ENCODE data around the gene SCYGR8. TPM values are rescaled to one million over a fixed set of nuclear protein-coding genes. Genes with fewer than 3 reads are reported as not detected.
"Not testable (repeated sequence)": the region's sequence is repeated elsewhere in the genome, so short reads cannot be mapped to it uniquely, and the experiment has no call there.

The SCYGR8 gene
- total RNA-seq, 4 donors from 2014 or later, result not detected

- no peaks in the 10 kb centered on the region for H3K36me3 ChIP-seq
- peaks cover 0 to 3% of the 10 kb centered on the region in 2 donors for H3K27me3 ChIP-seq
- no peak within 1 kb of the TSS for H3K27ac ChIP-seq
- WGBS, 2 donors, result 85 to 93% methylated on average over 5 of the region's 5 CpGs
- no peak for DNase-seq (ENCODE audit: low spot score in 2 of 2)
- TF ChIP-seq CTCF (IDR thresholded peaks at IDR 0.05) (no peak), POLR2A (IDR thresholded peaks at IDR 0.05) (no peak), EP300 (IDR thresholded peaks at IDR 0.05) (no peak)
- H3K4me1 ChIP-seq, result no peaks in the 10 kb centered on the region
- H3K9me3 ChIP-seq, result no peaks in the 10 kb centered on the region
- H3K4me3 ChIP-seq, result no peak within 1 kb of the TSS
Measured at GRCh38 chr2:227728035-227728434, 17.7 kb upstream of the SCYGR8 start, which contains the start of gene SCYGR7. TSS of gene SCYGR7 (plus strand) at chr2:227728335. CDS start at chr2:227728335, 0 bp downstream.

- Histone ChIP-seq H3K4me3 (no peak overlapping the region), H3K36me3 (no peaks in the 10 kb centered on the region), H3K4me1 (no peaks in the 10 kb centered on the region), H3K27ac (no peak overlapping the region), H3K9me3 (no peaks in the 10 kb centered on the region), H3K27me3 (no peaks in the 10 kb centered on the region)
- TF ChIP-seq CTCF (IDR thresholded peaks at IDR 0.05) (no peak), EP300 (IDR thresholded peaks at IDR 0.05) (no peak), POLR2A (IDR thresholded peaks at IDR 0.05) (no peak)
- DNase-seq (ENCODE audit: low spot score in 2 of 2), result no peak
- 64 to 68% methylated on average over 14 of the region's 14 CpGs for WGBS, 2 donors
Measured at GRCh38 chr2:227739351-227739750, 6.3 kb upstream of the SCYGR8 start.

- DNase-seq (ENCODE audit: low spot score in 2 of 2); H3K36me3 ChIP-seq; H3K9me3 ChIP-seq; H3K27ac ChIP-seq; H3K4me3 ChIP-seq; H3K27me3 ChIP-seq; H3K4me1 ChIP-seq: not testable (repeated sequence)
- WGBS, 2 donors, result 62 to 69% methylated on average over 7 of the region's 7 CpGs
Measured at GRCh38 chr2:227740705-227741104, 5.0 kb upstream of the SCYGR8 start.

- Histone ChIP-seq H3K4me3 (no peak overlapping the region), H3K27ac (no peak overlapping the region), H3K36me3 (no peaks in the 10 kb centered on the region), H3K27me3 (no peaks in the 10 kb centered on the region), H3K9me3 (no peaks in the 10 kb centered on the region), H3K4me1 (no peaks in the 10 kb centered on the region)
- 60 to 67% methylated on average over 6 of the region's 6 CpGs for WGBS, 2 donors
- TF ChIP-seq POLR2A (IDR thresholded peaks at IDR 0.05), result no peak
- TF ChIP-seq EP300 (IDR thresholded peaks at IDR 0.05), result no peak
- TF ChIP-seq CTCF (IDR thresholded peaks at IDR 0.05), result no peak
- DNase-seq (ENCODE audit: low spot score in 2 of 2), result no peak
Measured at GRCh38 chr2:227748079-227748478, 2.4 kb downstream of the SCYGR8 start.

GRCh38 chr2:227756261-227756660 is 10.6 kb downstream of the SCYGR8 start:
- H3K4me1 ChIP-seq; H3K27ac ChIP-seq; H3K9me3 ChIP-seq; DNase-seq (ENCODE audit: low spot score in 2 of 2); H3K27me3 ChIP-seq; H3K4me3 ChIP-seq; H3K36me3 ChIP-seq: not testable (repeated sequence)
- WGBS, 2 donors, result 66 to 71% methylated on average over 4 of the region's 4 CpGs

- Histone ChIP-seq H3K27me3 (no peaks in the 10 kb centered on the region), H3K4me3 (no peak overlapping the region), H3K27ac (no peak overlapping the region), H3K9me3 (no peaks in the 10 kb centered on the region), H3K36me3 (no peaks in the 10 kb centered on the region), H3K4me1 (no peaks in the 10 kb centered on the region)
- WGBS, 2 donors, result 65 to 67% methylated on average over 13 of the region's 13 CpGs
- DNase-seq (ENCODE audit: low spot score in 2 of 2), result no peak
- TF ChIP-seq POLR2A (IDR thresholded peaks at IDR 0.05) (no peak), CTCF (IDR thresholded peaks at IDR 0.05) (no peak)
Measured at GRCh38 chr2:227759411-227760118, 13.9 kb downstream of the SCYGR8 start.
